Limb (tissue), 2 donors: ENCODE results near the gene RAPGEF5.

ENCODE experiments used
- DNase-seq, 2 donors: peaks; one replicate each; pipeline ENCODE4 v3.0.0-alpha.2; 2016; ENCODE audit errors: extremely low spot score in 2 of 2

The RAPGEF5 gene

DNA sequence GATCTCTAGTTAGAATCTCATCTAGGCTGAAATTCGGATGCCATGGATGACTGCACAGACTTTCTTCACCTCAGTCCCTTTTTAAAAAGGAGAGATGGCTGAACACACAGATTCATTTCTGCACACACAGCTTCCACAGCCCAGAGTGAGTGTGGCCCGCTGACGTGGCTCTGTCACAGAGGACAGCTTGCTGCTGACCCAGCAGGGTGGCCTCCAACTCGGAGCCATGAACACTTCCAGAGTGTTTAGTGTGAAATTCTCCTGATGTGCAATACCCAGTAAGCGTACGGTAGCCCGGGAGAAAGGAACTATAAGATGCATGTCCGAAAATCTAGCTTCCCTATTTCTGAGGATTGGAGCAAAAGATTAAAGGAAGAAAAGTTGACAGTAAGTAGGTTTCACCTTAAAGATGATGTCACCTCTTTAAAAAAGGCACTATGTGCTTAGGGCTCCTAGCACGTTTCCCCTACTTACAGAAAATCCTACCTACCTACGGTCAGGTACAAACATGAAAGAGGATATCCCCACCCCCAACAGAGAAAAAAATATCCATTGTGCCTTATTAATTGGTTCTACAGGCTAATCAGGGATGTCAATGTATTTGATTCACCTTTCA is 162.2 kb downstream of the RAPGEF5 start:
- DNase-seq, result no peak

DNA sequence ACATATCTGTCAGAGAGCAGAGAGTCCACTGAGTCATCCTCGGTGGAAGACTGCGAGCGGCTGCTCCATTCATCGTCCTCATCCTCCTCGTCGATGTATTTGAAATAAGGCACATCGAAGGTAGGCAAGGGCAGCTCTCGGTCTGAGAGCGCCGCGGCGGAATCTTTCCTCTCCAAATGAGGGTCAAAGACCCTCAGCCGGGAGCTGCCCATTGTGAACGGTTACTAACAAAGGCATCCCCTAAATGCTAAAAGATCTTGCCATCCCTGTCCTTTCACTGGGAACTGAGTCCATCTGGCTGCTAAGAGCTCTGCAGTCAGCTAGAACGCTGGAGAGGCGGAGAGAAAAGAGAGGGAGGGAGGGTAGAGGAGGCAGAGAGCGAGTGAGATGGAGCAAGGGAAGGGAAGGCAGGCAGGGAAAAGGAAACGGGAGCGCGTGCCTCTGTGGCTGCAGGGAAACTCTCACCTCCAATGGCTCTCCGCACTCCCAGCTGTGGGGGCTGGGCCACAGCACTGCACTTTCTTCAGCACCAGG is 163.4 kb downstream of the RAPGEF5 start:
- DNase-seq, result peak; percentile 63 to 71

DNA sequence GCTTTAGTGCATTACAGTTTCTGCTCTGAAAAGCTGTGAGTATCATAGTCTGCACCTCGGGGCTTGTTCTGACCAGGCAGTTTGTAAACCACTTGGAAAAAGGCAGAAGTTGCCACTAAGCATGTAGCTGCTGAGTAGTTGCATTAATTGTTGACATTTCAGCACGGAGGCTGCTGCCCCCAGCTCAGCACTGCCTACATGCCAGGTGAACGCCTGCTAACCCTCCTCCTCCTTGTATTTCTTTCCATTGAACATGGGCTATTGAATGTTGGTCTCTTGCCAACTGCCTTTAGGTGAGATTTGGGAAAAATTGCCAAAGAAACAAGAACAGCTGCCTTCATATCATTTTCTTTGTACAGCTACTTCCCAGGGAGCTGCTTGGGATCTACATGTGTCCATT is 164.2 kb downstream of the RAPGEF5 start:
- no peak for DNase-seq

DNA sequence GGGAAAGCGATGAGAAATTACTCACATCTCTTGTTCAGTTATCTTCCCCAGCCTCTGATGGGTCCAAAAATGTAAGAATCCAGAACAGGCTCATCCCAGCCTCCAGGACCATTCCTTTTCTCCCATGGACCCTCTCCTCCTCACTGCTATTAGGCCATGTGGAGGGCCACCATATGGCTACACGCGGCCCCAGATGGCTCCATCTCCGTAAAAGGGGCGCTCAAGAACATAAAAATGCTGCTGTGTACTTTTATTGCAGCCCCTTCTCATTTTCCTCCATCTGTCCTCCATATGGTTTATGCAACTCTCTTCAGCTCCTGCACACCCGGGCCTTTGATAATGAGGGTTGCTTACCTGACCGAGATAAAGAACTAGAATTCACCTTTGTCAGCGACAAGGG is 166.2 kb downstream of the RAPGEF5 start:
- DNase-seq, result peak in 1 of 2 donors; percentile 35

DNA sequence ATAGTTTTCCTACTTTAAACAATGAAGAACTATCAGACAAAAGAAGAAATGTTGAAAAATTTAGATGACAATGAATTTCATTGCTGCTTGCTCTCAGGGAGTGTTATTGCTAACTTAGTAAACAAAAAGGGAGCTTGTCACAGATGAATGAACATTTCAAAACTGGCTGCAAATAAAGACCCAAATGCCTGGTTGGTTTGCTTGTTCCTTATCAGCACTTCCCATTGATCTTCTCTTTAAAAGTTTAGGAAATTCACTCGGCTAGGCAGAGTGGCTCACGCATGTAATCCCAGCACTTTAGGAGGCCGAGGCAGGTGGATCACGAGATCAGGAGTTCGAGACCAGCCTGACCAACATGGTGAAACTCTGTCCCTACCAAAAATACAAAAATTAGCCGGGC is 167.2 kb downstream of the RAPGEF5 start:
- no peak for DNase-seq

DNA sequence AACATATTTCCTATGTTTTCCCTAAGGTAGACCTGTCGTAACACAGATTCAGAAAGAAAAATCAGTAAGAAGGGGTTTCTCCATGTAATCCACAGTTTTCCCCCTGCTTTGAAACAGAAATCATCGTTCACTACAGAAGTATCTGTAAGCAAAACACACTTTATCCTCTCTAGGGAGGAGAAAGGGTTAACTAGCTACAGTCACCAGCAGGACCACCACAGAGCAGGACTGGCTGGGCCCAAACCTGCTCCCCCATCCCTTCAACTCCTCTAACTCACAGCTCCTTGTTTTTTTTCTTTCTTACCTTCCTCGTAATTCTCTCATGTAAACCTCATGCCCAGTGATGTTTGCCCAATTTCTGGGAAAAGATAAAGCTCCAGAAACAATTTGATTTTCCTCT is 167.7 kb downstream of the RAPGEF5 start:
- no peak for DNase-seq

DNA sequence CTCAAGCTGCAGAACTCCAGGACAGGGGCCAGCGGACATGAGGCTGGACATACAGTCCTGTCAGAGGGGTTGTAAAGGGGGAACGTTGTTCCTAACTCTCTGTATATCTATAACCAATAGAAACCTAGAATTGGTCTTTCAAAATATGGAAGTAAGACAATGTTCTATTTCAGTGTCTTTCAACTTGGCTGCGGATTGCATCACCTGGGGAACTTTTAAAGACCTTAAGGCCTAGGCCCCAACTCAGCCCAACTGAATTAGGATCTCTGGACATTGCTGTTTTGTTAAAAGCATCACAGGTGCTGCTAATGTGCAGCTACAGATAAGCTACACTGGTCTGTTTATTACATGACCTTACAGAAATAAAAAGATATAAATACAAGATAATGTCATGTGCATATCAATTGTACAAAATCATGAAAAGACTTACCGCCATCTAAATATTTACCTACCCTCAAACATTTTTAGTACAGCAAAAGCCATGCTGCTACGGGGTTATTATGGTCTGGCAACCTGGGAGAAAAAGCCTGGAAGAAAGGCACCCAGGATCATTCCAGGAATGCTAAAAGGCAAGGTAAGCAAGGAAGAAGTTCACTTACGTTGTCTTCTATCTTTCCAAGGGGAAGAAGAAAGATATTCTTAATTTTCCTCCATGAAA is 169.1 kb downstream of the RAPGEF5 start:
- no peak for DNase-seq

DNA sequence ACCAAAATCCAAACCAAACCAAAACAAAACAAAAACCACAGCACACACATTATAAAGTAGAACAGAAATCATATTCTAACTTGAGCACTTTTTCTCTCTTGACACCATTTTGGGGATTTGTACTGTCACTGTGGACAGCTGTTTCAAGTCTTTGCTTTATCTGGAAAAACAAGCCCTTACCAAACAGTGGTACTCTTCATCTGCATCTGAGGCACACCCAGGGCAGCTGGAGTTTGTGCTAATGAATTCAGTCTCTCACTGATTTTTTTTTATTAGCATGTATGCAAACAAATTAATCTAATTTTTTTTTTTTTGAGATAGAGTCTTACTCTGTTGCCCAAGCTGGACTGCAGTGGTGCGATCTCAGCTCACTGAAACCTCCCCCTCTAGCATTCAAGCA is 171.4 kb downstream of the RAPGEF5 start:
- DNase-seq, result no peak

DNA sequence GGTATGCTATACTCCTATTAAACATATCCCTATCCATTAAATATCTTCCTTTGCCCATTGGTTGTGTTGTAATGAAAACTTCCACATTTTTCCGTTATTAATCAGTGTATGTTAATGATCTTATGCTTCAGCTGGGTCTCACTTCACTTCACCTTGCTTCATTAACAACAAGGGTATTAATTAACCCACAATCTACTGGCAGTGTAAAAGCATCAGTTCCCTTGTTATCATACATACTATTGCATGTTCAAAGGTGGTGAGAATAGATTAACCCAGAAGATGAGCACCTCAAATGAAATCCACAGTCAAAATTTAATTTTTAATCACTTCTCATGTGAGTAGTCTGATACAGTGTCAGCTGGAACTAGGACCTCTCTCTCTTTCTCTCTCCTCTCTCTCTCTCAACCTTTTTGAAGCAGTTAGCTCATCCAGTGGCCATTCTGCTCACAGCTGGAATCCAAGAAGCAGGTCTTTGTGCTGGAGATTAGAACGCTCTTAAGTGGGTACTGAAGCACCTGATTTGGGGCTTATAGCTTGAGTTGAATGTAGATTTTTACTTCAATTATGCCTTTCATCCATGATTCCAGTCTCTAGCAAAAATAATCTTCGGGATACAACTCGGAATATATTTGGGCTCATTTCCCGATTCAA is 172.3 kb downstream of the RAPGEF5 start:
- DNase-seq, result no peak

DNA sequence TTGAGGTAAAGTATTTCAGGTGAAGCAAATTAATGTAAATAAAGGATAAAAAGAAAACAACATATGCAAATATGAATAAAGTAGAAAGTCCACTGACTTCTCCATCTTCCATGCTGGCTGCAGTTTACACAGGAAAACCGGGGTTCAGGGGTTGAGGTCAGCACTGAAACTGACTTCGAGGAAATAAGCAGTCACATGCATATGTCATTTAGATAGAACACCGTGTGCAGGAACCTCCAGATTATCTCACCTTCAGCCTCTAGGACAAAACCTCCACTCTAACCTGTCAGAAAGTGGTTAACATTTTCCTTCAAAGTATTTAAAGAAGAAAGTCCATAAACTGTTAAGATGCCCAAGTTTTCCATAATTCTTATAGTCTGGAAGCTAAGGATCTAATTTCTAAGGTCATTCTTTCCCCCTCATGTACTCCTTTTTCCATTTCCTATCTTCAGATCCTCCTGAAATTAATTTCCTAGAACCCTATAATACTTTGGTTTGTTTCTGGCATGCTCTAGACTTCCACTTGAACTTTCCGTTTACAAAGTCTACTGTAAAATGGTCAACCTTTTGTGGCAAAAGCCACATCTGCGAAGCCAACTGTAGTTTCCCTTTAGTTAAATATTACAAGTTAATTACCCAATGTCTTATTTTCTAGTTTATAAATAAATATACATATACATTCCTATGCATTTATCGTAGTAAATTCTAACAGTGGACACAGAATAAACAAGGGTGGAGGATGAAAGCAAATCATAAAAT is 173.3 kb downstream of the RAPGEF5 start:
- DNase-seq, result no peak

DNA sequence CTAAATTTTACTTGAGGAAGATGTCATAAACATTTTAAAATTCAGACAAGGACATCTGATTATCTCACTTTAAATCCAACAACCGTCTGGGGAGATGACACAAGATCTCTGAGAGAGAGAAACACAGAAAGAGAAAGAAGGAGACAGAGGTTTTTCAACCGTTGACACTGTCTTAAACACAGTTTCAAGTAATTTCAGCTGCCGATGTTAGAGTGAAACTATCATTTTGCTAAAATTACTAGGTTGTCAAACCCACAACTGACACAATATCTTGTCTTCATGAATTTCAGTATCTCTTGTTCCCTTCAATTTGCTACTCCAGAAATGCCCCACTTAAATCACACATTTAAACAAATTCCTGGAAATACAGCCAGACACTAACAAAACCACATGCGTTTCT is 174.8 kb downstream of the RAPGEF5 start:
- DNase-seq, result no peak

DNA sequence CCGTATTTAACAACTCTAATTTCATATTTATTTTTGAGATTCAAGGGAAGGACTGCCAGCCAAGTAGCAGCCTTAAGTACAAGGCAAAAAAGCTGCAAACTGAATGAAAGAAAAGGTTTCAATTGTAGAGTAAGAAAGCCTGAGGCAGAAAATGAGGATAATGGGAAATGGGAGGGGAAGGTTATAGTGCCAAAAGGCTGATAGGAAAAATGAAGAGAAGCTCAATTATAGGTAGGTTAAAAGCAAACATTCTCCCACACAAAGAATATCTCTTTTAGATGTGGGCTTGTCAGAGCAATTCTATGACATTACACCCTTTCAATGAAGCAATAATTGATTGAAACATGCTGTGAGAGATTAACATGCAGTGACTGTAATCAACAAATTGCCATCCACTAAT is 175.3 kb downstream of the RAPGEF5 start:
- DNase-seq, result no peak

DNA sequence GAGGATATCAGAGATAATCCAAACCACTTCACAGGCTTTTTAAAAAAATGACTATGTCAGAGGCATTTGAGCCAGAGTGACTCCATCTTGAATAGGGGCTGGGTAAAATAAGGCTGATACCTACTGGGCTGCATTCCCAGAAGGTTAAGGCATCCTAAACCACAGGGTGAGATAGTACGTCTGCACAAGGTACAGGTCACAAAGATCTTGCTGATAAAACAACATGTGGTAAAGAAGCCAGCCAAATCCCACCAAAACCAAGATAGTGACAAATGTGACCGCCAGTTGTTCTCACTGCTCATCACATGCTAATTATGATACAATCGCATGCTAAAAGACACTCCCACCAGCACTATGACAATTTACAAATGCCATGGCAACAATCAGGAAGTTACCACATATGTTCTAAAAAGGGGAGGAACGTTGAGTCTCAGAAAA is 177.5 kb downstream of the RAPGEF5 start:
- DNase-seq, result no peak

DNA sequence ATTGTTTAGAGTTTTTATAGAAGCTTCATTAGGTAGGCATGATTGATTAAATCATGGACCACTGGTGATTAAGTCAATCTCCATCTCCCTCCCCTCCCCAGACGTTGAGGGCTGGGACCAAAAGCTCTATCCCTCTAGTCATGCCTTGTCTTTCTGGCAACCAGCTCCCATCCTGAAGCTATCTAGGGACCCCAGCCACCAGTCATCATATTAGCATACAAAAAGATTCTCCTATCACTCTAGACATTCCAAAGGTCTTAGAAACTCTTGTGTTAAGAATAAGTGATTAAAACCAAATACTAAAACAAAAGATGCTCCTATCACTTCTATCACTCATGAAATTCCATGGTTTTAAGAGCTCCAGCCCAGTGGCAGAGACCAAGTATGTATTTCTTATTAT is 178.2 kb downstream of the RAPGEF5 start:
- DNase-seq, result no peak

DNA sequence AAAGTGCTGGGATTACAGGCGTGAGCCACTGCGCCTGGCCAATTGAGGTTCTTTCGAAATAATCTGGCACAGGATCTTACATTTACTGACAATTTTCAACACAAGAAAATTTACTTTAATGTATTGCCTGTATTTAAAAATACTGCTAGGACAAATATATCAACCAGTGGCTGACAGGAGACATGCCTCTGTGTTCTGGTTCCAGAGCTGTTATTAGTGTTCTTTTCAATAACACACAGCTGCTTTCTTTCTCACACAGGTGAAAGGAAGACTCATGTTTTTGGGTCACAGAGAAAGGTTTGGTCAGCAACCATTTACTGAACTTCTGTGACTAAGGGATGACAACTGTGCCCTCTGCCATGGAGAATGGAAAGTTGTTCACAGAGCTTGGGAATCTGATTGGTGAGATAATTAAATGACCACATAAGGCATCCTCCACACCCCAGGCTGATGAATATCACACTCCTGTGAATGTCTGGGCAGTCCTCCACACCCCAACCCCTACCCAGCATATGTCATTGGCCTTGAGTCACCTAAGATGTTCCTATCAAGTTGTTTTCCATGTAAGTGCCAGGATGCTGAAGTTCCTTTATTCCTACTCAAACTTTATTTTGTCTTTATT is 180.1 kb downstream of the RAPGEF5 start:
- DNase-seq, result no peak

DNA sequence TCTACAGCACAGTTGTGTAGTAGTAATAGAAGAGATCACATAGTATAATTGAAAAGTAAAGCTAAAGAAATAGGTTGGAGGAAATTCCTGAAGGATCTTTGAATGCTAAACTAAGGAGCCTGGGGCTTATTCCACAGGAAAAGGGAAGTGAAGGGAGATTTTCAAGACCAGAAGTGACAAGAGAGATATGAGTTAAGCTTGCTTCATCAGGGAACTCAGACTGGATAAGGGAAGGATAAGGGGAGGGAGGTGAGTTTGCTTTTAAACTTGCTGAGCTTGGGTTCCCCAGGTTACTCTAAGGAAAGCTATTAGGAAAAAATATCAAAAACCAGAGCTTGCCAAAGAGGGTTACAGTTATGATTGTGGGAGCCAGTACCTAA is 182.4 kb downstream of the RAPGEF5 start:
- no peak for DNase-seq

DNA sequence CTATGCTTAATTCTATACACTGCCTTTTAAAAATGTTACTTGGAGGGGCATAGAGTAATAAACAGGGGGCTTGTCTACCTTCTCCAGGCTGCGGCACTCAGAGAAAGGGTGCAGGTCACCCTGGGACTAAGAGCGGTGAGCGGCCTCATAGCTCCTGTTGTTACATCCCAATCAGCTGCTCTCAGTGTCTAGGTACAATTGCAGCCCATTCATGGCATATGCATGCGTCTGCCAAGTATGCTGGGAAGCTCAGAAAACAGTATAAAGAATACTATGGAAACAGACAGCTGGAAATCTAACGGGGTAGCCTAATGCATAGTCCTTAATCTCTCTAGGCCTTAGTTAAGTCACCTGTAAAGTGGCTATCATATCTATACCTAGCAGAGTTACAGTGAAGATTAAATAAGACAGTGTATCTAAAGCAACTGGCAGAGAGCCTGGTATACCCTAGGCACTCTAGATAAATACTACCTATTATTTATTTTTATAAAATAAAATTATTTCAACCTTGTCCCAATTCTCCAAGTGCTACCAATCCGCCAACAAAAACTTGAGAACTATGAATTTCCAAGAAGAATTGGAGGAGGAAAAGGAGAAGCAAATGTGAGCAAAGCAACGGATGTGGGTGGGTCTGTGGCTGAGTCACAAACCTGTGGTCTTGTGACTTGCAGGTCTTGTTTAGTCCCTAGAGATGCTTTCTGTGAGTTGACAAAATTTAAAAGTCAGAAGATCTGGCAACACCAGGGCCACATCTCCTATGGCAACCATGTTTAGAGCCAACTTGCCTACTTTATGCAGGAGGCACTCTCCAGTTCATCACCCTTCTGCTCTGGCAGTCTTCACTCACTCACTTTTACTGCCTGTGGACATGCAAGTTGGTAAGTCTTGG is 183.0 kb downstream of the RAPGEF5 start:
- DNase-seq, result no peak

DNA sequence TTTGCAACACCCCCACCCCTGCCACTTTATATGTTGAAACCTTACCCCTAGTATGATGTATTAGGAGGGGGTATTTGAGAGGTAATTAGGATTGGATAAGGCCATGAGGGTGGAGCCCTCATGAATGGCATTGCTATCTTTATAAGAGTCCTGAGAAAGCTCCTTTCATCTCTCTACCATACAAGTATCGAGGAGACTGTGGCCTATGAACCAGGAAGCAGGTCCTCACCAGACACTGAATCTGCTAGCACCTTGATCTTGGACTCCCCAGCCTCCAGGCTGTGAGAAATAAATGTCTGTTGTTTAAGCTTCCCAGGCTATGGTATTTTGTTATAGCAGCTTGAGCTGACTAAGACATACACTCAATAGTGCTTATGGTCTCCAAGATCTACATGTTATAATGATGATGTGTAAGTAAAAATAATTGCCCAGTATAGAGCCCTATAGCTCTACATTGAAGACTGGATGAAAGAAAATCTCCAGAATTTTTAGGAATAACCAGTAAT is 188.8 kb downstream of the RAPGEF5 start:
- DNase-seq, result no peak

DNA sequence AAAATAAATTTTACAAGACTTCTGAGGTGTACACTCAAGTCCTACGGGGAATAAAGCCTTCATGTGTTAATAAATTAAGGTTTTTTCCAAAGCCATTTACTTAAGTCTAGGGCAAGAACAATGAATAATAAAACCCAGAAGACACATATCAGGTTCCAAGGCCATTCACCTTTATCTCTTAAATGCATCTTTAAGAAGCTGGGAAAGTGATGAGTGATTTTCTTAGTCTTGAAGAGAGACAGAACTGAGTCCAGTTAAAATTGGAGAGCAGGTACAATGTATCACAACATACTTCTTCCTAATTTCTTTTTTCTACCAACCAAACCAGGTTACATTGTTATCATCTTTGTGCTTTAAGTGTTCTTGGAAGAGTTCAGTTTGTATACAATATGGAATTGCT is 189.5 kb downstream of the RAPGEF5 start:
- DNase-seq, result no peak

DNA sequence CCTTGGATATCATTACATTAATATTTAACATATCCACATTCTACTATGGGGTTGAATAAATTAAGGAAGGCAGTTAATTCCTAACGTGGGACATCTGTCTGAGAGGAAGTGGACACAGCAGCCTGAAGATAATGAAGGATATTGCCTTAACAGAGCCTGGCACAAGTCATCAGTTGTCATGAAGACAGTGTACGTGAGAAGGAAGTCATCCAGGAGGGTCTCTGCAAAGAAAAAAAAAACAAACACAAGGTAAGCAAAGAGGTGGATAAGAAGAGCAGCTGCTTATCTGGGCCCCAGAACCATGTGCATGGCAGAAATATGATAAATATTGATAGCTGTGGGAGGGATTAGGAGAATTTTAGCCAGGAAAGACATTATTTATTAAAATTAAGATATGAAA is 190.0 kb downstream of the RAPGEF5 start:
- no peak for DNase-seq
